HG03060 (cell line): ENCODE results near the gene PCCA.
"Not testable (repeated sequence)": the region's sequence is repeated elsewhere in the genome, so short reads cannot be mapped to it uniquely, and the experiment has no call there.

Experiments used
- ATAC-seq: cut with Tn5 transposase; IDR thresholded peaks from one replicate; pipeline ENCODE4 v1.9.1; 2021; ENCODE audit warnings: low read depth, moderate number of reproducible peaks; ENCODE audit not compliant: unreplicated experiment

The PCCA gene

GRCh38 chr13:100178309-100178708 is 89.4 kb downstream of the PCCA start:
- no peak for ATAC-seq

DNA sequence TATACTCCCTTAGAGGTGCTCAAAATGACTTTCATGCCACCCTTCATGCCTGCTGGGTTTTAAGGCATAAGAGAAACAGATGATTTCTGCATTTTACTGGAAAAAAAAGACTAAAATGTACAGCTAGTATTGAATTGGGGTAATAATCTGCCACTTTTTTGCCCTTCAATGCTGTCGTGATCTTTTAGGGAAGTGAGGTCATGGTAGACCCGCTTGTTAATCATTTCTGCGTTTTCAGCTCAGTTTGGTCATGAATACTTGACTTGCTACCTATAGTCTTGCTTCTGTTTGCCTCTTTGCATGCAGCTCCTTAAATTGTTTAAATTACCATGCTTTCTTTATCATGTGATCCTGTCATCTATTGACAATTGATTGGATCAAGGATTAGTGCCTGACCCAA is 90.4 kb downstream of the PCCA start:
- no peak for ATAC-seq

DNA sequence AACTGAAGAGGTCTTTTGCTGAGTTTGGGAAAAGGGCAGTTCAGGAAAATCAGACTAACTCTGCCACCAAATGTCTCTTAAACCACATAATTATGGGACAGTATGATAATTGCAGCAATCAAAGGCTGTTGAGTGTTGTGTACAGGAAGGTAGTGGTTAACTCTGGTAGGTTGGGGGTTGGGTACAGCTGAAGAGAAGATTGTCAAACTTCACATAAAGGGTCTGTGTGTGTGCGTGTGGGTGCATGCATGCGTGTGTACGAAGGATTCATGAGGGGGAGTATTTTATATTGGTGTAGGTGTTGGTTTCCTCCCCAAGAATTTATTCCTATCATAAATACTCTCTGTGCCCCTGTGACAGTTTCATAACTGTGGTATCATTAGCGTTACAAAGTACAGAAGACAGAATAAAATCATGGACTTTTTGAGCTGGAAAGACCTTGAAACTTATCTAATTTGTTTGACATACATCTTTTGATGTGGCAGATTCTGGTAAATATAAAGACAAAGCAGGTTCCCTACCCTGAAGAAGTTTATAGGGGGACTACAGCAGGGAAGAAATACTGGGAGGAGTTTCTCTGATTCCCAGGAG is 94.1 kb downstream of the PCCA start:
- no peak for ATAC-seq

DNA sequence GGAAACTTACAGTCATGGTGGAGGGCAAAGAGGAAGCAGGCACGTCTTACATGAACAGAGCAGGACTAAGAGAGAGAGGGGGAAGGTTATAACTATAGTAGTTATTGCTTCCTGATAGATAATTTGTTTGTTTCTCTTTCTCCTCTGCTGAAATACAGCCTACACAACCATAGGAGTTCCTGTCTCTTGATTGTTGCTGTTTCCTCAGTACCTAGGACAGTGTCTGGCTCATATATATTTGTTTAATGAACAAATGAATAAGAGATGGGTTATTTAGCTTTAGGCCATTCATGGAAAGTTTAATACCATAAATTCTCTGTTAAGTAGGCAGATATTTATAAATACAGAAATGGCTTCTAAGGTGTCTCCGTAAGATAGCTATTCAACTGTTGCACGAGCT is 95.2 kb downstream of the PCCA start:
- ATAC-seq = no peak

GRCh38 chr13:100195568-100195967 is 106.7 kb downstream of the PCCA start:
- ATAC-seq = no peak

GRCh38 chr13:100196375-100196774 is 107.5 kb downstream of the PCCA start:
- no peak for ATAC-seq

- ATAC-seq = no peak
Measured at GRCh38 chr13:100197116-100197515, 108.2 kb downstream of the PCCA start.

DNA sequence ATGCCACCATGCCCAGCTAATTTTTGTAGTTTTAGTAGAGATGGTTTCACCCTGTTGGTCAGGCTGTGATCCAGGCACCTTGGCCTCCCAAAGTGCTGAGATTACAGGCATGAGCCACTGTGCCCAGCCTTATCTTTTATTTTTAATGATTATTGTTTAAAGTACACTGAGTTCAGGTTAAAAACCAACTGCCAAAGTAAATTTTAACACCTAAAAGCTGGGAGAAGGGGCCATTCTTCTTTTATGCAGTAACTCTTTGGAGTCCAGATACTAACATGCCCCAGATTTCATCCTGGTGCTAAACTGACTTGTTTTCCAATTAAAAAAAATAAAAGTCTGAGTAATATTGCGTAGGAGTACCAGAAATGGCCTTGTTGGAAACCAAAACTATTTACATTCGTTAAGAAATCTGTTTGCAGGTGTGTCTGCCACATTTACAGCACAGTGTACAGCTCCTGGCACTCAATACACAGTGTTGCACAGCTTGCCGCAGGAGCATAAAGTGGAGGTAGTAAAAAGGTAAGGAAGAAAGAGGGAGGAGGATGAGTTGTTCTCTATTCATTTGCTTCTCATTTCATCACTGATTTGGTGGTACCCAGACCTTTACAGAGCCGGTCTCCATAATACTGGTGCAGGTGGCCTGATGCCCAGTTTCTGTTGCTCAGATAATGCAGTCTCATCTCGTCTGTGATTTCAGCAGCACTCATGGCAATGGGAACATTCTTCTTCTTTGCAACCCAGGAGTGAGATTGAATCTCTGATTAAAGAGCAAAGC is 108.9 kb downstream of the PCCA start:
- no peak for ATAC-seq

GRCh38 chr13:100203696-100204367 is 114.9 kb downstream of the PCCA start:
- no peak for ATAC-seq

DNA sequence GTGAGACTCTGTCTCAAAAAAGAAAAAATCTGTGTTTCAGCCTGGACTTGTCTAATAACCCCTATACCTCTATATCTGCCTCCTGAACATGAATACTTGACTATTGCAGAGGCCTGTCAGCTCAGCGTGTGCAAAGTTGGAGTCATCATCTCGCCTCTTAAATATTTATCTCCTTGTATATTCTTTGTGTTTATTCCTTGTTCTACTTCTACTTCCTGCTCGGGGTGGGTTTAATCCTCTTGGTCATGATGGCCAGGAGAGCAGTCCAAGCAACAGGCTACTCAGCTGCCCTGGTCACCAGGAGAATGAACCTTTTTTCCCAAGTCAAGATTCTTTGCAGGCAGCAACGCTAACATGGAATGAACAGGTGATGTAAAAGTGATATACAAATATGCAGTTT is 119.1 kb downstream of the PCCA start:
- no peak for ATAC-seq

DNA sequence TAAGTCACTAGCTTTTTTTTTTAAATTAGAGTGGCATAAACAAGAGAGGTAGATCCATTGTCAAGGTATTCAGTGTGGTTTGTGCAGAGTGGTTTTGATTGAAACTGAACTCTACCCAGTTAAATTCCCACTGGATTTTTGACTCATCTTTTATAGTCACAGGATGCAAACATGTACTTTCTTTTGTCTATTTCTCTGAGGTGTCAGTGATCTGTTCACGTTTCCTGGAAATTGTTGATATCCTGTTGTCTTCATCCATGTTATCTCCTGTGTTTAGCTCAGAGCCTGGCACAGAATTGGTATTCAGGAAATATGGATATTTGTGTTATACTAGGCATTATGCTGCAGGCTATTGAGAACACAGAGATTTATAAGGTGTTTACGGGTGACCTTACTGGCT is 119.7 kb downstream of the PCCA start:
- no peak for ATAC-seq

- ATAC-seq = no peak
Measured at GRCh38 chr13:100209857-100210825, 121.2 kb downstream of the PCCA start.

DNA sequence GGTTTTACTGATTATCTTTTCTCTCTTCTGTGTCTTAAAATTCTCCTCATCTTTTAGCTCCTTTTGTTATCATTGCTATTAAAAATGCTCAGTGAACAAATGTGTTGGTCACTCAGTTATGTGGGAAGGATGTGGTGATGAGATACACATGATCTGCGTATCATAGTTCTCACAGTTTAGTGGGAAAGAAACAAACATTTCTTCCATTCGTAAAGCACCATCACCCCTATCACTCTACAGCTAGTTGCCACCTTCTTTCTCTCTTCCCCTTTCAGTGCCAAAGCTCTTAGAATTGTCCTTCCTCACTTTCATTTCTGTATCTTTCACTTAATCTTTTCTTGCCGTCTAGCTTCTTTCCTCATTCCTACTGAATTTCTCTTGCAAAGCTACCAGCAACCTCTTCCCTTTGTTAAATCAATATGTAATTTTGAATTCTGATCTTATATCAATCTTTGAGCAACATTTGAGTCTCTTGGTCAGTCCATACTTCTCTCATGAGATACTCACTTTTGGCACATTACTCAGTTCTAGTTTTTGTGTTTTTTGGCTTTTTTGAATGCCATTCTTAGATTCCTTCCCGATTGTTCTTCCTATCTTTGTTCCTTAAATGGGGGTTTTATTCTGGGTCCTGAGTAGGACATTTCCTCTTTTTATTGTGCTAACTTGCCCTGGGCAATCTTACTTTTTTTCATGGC is 122.3 kb downstream of the PCCA start:
- ATAC-seq = no peak

- ATAC-seq = no peak
Measured at GRCh38 chr13:100212904-100213553, 124.1 kb downstream of the PCCA start.

DNA sequence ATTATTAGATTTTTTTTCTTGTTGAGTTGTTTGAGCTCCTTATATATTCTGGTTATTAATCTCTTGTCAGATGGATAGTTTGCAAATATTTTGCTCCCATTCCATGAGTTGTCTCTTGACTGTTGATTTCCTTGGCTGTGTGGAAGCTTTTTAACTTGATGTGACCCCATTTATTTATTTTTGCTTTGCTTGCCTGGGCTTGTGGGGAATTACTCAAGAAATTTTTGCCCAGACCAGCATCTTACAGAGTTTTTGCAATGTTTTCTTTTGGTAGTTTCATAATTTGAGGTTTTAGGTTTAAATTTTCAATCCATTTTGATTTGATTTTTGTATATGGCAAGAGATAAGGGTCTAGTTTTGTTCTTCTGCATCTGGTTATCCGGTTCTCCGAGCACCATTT is 124.7 kb downstream of the PCCA start:
- ATAC-seq = no peak

DNA sequence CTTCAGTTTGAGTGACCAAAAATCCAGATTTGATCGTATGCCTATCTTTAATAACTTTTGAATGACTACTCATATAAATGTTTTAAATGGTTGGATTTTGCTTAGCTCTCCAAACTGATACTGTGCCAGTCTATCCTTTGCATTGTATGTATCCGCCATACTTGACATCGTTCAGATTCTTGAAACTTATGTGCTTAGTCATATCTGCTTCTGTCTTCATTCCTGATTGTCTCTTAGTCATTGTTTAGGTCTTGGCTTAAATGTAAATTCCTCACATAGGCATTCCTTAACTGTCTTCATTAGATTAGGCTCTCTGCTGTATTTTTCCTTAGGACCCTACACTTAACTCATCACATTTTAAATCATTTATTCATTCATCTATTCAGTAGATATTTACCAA is 126.0 kb downstream of the PCCA start:
- no peak for ATAC-seq

DNA sequence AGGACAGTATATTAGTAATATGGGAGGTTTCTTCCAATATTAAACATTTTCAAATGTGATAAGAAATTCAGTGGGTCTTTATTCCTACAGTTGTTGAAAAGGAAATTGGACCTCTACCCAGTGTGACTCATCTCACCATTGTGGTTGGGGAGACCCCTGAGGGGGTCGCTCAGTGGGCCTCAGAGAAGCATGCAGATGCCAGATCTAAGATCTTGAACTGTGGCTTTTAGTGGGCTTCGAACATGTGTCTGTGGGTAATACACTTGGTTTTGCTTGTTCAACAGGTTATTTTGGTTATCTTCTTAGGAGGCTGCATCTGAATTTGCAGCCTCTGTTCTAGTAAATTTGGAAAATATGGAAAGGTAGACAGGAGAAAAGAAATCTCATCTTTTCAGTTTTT is 132.3 kb downstream of the PCCA start:
- no peak for ATAC-seq

DNA sequence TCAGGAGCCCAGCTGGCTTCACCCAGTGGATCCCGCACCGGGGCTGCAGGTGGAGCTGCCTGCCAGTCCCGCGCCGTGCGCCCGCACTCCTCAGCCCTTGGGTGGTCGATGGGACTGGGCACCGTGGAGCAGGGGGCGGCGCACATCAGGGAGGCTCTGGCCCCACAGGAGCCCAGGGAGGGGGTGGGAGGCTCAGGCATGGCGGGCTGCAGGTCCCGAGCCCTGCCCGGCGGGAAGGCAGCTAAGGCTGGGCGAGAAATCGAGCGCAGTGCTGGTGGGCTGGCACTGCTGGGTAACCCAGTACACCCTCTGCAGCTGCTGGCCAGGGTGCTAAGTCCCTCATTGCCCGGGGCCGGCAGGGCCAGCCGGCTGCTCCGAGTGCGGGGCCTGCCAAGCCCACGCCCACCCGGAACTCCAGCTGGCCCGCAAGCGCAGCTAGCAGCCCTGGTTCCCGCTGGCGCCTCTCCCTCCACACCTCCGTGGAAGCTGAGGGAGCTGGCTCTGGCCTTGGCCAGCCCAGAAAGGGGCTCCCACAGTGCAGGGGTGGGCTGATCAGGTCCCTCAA is 135.2 kb downstream of the PCCA start:
- not testable (repeated sequence) for ATAC-seq

GRCh38 chr13:100229603-100230002 is 140.7 kb downstream of the PCCA start:
- no peak for ATAC-seq
